T47D (cell line): ENCODE data around the gene UBE2D2.
A peak's percentile ranks its signal among the peaks of the same experiment; 100 is the strongest.
"Not testable (repeated sequence)": the region's sequence is repeated elsewhere in the genome, so short reads cannot be mapped to it uniquely, and the experiment has no call there.

ENCODE experiments used
- DNase-seq, 2 experiments: peaks; one replicate each; pipeline versions ENCODE4 v3.0.0 to v3.0.0-alpha.2; 2011 to 2012; ENCODE audit warnings: low read depth in 1 of 2, low spot score in 1 of 2
- JUND ChIP-seq: IDR thresholded peaks from 2 replicates; pipeline ENCODE4 v1.6.1; 2012; ENCODE audit warnings: low read depth
- in situ Hi-C: cut with HindIII; loops from 2 replicates; pipeline ENCODE4 v1.10.0; 2016; ENCODE audit warnings: low sequenced_read_pairs, low pct_unique_long_range_greater_than_20kb

Gene UBE2D2

DNA sequence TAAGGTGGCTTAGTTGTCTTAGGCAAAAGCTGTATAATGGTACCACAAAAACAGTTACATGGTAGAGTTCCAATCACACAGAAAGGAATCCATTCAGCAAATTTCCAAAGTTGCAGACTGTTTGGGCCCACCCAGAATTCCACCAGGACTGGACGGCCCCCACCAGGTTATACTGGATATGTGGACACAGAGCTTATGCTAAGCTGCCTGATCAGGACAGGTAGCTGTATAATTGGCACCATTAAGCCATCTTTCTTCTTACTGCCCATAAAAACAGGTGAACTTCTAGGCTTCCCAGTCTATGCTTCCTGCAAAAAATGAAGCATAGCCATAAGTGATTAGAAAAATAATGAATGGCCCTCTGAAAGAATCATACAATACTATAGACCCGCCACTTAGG is 31.1 kb upstream of the UBE2D2 start:
- in situ Hi-C loops, DNase-seq: not testable (repeated sequence)

DNA sequence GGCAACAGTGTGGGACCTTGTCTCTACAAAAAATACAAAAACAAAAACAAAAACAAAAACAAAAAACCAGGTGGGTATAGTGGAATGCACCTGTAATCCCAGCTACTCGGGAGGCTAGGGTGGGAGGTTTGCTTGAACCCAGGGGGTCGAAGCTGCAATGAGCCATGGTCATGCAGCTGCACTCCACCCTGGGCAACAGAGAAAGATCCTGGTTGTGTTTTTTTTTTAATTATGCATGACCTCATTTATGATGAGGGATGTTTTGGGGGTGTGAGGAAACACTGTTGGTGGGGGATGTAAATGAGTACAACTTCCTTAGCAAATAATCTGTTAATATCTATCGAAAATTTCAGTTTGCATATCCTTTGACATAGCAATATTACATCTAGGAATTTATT is 29.4 kb upstream of the UBE2D2 start:
- DNase-seq, result no peak
- TF ChIP-seq JUND, result no peak
- in situ Hi-C loops, result no loop called here

DNA sequence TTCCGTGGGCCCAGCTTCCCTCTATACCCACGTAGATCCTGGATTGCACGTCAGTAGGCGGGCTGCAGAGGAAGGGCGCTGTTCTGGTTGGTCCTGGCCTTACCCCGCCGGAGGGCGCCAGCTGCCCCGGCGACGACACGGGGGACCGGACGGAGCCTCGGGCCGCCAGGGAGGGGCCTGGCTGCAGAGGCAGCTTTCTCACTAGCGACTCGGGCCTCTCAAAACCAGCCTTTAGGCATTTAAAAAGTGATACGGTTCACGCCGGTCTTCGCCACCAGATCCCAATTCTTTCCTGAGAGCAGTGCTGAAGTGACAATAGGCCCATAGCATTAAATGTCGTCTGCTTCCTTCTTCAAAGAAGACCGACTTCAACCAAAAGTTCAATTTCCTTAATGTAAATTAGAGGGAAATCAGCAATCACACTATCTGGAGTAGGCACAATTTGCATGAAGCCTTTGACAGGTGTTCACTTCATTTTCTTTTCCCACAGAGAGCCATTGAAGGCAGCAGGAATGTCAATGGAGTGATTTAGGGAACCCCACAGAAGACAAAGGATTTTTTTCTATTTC is 17.6 kb upstream of the UBE2D2 start:
- no peak for TF ChIP-seq JUND
- DNase-seq, result no peak
- in situ Hi-C loops, result no loop called here

DNA sequence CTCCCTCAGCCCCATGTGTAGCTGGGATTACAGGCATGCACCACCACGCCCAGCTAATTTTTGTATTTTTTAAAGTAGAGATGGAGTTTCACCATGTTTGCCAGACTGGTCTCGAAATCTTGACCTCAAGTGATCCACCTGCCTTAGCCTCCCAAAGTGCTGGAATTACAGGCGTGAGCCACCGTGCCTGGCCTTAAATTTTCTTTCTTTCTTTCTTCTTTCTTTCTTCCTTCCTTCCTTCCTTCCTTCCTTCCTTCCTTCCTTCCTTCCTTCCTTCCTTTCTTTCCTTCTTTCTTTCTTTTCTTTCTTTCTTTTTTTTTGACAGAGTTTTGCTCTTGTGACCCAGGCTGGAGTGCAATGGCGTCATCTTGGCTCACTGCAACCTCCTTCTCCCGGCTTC is 14.5 kb upstream of the UBE2D2 start:
- DNase-seq, in situ Hi-C loops: not testable (repeated sequence)

DNA sequence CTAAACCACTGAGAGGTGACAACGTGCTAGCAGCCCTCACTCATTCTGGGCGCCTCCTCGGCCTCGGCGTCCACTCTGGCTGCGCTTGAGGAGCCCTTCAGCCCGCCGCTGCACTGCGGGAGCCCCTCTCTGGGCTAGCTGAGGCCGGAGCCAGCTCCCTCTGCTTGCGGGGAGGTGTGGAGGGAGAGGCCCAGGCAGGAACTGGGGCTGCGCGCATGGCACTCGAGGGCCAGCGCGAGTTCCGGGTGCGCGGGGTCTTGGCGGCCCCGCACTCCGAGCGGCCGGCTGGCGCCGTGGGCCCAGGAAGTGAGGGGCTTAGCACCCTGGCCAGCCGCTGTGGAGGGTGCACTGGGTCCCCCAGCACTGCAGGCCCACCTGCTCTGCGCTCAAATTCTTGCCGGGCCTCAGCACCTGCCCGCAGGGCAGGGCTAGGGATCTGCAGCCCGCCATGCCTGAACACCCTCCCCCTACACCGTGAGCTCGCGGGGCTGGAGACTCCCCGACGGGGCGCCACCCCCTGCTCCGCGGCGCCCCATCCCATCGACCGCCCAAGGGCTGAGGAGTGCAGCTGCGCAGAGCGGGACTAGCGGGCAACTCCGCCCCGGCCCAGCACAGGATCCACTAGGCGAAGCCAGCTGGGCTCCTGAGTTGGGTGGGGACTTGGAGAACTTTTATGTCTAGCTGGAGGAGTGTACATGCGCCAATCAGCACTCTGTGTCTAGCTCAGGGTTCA is 11.8 kb upstream of the UBE2D2 start:
- no peak for DNase-seq
- no peak for TF ChIP-seq JUND
- in situ Hi-C loops, result no loop called here

DNA sequence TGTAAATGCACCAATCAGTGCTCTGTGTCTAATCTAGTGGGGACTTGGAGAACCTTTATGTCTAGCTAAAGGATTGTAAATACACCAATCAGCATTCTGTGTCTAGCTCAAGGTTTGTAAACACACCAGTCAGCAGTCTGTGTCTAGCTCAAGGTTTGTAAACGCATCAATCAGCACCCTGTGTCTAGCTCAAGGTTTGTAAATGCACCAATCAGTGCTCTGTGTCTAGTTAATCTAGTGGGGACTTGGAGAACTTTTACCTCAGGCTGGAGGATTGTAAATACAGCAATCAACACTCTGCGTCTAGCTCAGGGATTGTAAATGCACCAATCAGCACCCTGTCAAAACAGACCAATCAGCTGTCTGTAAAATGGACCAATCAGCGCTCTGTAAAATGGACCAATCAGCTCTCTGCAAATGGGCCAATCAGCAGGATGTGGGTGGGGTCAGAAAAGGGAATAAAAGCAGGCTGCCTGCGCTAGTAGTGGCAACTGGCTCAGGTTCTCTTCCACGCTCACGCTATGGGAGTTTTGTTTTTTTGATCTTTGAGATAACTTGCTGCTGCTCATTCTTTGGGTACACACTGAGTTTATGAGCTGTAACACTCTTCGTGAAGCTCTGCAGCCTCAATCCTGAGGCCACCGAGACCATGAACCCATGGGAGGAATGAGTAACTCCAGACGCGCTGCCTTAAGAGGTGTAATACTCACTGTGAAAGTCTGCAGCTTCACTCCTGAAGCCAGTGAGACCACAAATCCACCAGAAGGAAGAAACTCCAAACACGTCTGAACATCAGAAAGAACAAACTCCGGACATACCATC is 10.9 kb upstream of the UBE2D2 start:
- DNase-seq, result peak in 1 of 2 experiments; percentile 36
- in situ Hi-C loops, result not testable (repeated sequence)

DNA sequence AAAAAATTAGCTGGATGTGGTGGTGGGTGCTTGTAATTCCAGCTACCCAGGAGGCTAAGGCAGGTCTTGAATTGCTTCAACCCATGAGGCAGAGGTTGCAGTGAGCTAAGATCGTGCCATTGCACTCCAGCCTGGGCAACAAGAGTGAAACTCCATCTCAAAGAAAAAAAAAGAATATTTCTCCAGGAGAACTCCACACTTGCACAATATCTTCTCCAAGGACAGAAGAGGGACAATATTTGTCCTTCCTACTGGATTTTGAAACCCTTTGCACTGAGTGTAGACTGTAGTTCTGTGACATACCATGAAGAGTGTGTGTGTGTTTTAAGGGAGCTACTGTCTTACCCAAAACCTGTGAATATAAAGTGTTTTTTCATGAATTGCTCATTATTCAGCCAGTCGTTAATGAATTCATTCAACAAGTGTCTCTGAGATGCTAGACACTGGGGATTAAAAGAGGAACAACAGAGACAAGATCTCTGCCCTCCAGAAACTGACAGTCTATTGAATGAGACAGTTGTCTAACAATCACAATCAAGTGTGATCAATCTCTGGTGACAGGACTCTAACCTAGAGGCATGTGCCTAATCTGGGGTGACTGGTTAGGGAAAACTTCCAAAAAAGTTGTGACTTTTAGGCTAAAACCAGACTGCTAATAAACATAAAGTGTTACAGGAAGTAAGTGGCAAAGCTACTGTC is 9.8 kb upstream of the UBE2D2 start:
- no peak for DNase-seq
- in situ Hi-C loops, result no loop called here
- TF ChIP-seq JUND, result no peak

DNA sequence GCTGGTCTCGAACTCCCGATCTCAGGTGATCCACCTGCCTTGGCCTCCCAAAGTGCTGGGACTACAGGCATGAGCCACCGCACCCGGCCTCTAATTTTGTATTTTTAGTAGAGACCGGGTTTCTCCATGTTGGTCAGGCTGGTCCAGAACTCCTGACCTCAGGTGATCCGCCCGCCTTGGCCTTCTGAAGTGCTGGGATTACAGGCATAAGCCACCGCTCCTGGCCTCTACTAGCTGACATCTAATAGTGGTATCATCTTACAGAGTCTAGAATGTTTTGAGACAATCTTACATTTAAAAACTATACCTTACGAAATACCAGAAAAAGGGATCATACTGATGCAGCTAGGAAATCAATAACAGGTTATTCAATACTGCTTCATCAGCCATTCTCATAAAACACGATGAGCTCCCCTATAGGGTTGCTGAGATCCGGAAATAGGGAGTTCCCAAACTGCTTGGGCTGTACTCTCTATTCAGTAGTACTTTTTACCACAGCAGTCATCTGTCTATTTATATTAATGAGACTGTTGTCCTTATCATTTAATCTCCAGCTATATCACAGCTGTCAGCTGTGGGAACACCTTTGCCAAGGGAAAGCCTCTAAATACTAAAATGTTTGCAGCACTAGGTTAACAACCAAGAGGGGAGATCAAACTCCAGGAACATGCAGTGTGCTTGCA is 8.1 kb upstream of the UBE2D2 start:
- no peak for TF ChIP-seq JUND
- in situ Hi-C loops, result no loop called here
- DNase-seq, result no peak

DNA sequence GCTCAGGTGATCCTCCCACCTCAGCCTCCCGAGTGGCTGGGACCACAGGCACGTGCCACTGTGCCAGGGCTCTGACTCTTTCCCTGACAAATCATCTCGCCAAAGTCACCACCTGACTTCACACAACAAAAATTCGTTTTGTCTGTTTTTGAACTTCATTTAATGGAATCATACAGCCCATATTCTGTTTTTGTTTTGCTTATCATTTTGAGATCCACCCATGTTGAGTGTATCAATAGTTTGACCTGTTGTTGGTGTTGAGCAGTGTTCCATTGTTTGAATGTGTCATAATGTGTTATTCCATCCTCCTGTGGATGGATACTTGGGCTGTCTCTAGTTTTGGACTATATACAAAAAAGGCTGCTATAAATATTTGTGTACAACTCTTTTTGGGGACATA is 6.9 kb upstream of the UBE2D2 start:
- TF ChIP-seq JUND, result no peak
- DNase-seq, result no peak
- in situ Hi-C loops, result no loop called here

DNA sequence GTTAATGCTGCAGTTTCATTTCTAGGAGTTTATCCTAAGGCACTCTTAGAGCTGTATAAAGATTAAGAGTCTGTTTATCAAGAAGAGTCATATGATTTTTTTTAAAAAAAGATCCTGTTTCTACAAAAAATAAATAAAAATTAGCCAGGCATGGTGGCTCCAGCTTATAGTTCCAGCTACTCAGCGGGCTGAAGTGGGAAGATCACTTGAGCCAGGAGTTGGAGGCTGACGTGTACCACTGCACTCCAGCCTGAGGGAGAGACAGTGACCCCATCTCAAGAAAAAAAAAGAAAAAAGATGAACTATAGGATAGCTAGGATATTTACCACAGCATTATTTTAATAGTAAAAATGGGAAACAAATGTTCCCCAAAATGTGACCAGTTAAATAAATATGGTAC is 3.3 kb upstream of the UBE2D2 start:
- in situ Hi-C loops, result no loop called here
- no peak for TF ChIP-seq JUND
- DNase-seq, result no peak

DNA sequence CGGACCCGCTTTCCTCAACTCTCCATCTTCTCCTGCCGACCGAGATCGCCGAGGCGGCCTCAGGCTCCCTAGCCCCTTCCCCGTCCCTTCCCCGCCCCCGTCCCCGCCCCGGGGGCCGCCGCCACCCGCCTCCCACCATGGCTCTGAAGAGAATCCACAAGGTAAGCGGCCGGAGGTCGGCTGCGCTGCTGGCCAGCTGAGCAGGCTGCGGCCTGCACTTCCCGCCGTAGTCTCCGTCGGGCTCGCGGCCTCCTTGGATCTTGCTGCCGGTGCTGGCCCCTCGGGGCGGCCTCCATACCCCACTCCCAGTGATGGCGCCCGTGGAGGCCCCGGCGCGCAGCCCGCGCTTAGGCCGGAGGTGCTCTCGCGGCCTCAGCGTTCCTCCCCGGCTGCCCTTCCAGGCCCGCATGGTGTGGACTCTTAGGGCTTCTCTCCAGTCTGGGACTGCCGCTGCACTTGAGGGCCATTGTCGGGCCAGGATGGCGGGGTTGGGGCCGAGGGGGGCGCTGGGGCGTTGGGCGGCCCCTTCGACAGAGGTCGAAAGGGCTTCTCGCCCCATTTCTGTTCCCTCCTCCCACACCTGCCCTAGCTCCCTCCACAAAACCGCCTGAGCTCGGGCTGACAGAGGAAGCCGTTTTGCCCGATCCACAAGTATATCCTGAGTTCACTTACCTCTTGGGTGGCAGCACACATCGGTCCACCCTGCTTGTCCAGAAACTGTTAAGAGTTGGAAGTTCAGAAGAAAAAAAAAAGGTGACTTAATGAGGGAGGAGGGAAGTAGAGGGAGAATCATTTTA is 714 bp downstream of the UBE2D2 start:
- in situ Hi-C loops, result no loop called here
- TF ChIP-seq JUND, result no peak
- DNase-seq, result peak; percentile 56 to 59

DNA sequence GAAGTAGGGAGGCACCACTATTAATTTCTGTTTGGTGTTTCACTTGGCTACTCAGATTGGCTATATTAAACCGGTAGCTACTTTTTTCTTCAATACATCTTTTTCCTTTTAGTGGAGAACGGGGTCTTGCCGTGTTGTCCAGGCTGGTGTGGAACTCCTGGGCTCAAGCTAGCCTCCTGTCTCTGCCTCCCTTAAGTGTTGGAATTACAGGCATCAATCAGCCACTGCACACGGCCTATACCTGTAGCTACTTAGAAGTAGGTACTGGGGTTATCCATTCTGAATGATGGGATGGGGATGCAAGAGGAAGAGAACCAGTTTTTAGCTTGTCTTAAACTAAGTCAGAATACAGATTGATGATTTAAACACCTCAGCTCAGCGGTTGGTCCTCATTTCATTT is 1.7 kb downstream of the UBE2D2 start:
- TF ChIP-seq JUND, result no peak
- DNase-seq, result no peak
- in situ Hi-C loops, result no loop called here
